HG03045 (cell line): Measurements from ENCODE around the gene TUBA8.
"Not testable (repeated sequence)": the region's sequence is repeated elsewhere in the genome, so short reads cannot be mapped to it uniquely, and the experiment has no call there.

Experiments
- ATAC-seq: cut with Tn5 transposase; IDR thresholded peaks from one replicate; pipeline ENCODE4 v1.9.1; 2021; ENCODE audit warnings: mild to moderate bottlenecking, moderate library complexity; ENCODE audit not compliant: unreplicated experiment

TUBA8 gene

DNA sequence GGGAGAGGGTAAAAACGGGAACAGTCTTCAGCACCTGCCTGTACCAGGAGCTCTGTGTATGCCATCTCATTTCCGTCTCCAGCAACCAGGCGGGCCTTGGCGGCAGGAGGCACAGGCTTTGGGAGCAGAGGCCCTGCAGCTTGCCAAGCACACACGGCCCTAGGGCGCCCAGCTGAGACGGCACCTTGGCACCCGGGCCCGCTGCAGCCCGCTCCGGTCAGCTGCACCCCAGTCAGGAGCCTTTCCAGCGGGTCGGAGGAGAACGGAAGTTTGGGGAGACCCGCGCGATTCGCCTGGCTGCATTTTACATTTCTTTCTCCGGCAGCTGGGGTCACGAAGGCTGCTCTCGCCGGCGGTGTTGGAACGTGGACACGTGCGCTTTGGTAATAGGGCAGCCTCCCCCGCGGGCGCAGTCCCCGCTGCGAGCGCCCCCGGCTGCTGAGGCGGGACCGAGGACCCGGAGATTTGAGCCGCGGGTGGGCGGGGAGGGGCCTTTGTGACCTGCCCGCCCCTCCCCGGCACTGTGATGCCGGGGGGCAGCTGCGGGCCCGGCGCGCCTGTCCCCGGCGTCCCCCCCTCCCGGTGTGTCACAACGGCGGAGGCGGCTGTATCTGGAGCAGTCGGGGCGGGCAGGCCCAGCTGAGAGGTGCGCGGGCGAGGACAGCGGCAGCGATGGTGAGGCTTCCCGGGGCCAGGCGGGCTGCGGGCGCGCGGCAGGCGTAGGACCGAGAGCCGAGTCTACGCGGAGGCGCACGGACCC, at the start of gene TUBA8:
Gene TUBA8, plus strand, starts transcription at position 616 of the 760 bp plus-strand sequence. Its CDS starts 57 bp downstream, at position 673.
- no peak for ATAC-seq

DNA sequence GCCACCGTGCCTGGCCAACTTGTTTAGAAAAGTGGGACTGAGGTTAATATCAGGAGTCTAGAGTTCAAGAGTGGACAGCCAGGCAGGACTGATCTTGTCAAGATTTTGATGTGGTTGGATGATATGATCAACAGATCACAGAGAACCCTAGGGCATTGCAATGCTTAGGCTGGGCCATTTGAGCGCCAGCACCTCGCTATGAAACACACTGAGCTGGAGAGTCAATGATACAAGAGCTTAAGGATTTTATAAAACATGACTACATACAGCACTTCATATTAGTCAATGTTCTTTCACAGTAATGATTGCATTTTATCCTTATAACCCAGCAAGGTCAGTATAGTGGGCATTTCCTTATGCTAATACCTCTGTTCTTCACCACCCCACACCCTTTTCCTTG, 48.2 kb upstream of the TUBA8 start:
- no peak for ATAC-seq

DNA sequence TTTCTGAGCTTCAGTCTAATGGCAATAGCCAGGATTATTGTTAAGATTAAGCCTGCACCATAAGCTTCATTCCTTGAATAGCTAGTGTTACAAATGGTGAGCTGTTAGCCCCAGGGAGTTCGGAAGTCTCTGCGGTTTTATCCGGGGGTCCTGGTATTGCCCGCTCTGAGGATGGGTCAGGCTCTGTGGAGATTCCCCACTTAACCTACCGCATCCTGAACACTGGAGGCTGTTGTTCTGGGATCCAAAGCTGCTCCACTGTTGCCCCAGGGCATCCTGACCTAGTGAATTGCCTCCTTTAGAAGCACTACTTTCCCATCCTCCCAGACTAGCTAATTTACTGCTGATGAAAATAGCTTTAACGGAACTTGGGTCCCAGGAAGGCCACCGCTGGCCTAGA, 47.3 kb upstream of the TUBA8 start:
- ATAC-seq: no peak

DNA sequence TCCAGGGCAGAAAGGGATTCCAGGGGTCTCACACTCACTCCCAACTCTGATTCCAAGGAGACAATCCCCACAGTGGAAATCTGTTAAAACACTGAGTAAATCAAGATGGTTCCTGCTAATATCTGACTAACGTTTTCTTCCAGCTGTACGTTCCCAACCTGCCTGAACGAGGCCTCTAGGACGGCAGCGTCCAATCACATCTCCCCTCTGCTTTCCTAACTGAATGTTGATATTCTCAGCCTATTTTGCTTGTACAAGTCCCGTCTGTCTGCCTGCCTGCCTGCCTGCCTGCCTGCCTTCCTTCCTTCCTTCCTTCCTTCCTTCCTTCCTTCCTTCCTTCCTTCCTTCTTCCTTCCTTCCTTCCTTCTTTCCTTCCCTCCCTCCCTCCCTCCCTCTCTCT, 46.9 kb upstream of the TUBA8 start:
- ATAC-seq: not testable (repeated sequence)

DNA sequence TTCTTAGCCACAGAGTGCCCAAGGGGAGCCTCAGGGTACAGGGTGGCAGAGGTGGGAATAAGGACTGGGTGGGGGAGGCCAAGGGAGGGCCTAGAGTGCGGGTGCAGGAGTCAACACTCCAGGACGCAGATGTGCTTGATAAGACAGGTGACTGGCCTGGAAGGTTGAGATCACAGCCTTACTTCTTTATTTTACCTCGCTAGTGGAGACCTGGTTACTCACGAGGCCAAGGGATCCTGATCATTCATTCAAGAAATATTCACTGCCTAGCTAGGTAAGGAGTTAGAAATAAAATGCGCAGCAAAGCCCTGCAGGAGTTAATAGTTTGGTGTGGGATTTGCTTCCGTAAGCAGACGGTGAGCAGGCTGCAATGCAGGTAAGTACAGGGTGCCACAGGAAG, 46.0 kb upstream of the TUBA8 start:
- ATAC-seq: no peak

DNA sequence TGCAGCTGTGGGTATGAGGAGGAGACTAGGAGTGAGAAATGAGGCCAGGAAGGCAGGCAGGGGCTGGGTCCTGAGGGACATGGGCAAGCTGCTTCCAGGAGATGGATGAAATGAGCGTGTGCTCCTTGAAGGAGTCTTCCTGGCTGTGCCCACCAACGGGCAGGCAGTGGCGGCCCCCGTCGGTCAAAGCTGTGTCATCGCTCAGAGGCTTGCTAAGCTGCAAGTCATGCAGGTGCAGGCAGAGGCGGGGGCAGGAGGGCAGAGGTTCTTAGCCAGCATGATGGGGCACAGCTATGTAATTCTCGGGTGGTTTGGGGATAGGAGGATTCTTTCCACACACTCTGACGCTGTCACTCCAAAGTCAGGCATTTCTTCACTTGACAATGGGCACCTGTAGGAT, 45.4 kb upstream of the TUBA8 start:
- no peak for ATAC-seq

DNA sequence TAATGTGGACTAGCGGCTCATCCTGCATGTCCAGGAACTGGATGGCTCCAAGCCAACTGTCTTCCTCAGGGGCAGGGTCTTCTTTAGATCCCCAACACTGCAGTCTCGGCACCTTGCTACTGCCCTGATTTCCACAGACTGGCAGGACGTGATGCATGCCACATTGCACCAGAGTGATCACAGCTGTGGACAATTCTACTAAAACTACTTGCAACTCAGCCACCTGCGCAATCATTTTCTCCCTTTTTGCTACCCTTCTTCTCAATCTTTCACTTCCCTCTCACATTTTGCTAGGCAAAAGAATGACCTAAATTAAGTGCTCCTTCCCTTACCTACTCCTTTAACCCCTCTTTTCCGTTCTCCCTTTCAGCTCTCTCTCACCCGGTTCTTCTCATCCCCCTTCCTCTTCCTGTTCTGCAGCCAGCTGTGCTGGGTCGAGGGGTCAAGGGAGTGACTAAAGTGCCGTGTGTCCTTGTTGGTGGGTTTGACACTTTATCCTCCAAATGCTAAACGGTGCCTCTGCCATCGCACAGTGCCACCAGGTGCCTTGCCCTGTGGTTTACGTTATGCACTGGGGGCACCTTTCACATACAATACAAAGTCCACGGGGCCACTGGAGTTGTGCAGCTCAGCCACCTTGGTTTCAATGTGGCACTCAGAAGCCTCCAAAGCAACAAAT, 44.3 kb upstream of the TUBA8 start:
- no peak for ATAC-seq

DNA sequence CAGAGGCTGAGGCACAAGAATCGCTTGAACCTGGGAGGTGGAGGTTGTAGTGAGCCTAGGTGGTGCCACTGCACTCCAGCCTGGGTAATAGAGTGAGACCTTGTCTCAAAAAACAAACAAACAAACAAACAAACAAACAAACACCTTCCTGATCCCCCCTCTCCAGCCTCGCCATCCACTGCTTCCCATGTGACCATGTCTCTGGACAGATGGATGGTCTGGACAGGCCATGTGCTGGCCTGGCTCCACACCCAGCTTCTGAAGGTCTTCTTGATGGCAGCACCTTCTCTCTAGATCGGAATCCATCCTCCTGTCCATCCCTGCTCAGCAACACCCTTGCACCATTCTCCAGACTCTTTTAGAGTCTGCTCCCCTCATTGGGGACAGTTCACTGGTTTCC, 43.5 kb upstream of the TUBA8 start:
- ATAC-seq: no peak

DNA sequence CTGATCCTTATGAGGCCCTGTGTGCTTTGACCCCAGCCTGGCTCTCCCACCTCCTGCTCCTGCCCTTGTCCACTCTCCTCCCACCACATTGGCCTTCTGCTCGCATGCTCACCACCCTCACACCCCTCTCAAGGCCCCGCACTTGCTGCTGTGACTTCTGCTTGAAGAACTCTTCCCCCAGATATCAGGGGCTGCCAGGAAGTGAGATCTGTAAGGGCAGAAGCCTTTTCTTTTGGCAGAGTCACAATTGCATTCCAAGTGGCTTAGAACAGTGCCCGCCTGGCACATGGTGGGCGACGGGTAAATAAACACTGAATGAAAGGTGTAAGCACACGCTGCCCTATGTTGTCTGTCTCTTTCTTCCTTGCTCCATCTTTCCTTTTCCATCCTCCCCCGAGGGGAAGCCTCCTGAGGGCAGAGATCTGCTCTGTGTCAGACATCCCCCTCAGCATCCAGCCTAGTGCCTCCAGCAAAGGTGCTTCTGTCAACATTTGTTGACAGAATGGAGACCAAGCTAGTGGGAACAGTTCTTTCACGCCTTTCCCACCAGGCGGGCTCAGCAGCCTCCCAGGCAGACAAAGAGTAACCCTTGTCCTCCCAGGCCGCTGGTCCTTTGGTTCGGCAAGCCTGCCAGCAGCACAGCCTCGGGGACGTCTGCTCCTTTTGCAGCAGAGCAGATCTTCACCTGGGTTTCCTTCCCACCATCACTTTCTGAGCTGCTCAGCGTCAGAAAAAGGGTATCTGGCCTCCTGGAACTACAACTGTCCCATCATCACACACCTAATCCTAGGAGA, 42.9 kb upstream of the TUBA8 start:
- ATAC-seq: no peak

DNA sequence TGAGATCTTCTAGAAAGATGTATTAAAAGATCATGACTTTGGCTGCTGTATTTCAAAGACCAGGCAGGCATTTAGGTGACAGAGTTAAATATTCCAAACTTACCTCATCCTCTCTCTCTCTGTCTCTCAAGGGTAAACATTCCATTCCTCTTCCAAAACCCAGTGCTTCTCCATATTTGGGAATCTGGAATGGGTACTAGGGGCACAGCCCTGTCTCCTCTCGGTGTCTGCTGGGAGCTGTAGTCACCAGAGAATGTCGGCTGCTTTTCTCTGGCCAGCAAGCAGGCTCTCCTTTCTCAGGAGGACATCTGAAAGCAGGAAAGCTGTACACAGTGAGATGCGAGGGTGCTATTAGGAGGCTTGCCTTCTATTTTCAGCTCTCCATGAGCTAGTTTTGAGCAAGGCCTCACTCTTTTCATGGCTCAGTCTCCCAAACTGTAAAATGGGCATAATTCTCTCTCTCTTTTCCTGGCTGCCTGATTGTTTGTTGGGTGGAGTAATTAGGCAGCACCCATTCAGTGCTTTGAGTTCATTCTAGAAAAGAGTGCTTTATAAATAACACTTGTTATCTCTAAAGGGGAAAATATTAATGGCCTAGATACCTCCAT, 42.1 kb upstream of the TUBA8 start:
- ATAC-seq: no peak

DNA sequence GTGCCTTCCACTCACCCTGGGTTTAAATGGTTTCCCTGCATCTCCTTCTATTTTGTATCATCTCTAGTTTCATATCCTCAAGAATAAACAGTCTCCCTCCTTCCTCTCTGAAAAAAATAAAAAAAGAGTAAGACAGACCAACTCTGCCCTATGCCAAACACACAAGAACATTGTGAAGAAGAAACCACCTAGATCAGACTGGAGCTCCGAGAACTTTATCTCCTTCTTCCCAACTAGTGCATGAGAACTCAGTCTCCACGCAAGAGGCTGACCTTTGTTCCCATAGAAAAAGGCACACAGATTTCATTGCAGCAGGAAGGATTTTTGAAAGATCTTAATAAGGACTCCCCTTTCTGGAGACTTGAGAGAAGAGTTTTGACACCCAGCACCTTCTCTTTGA, 41.6 kb upstream of the TUBA8 start:
- no peak for ATAC-seq

DNA sequence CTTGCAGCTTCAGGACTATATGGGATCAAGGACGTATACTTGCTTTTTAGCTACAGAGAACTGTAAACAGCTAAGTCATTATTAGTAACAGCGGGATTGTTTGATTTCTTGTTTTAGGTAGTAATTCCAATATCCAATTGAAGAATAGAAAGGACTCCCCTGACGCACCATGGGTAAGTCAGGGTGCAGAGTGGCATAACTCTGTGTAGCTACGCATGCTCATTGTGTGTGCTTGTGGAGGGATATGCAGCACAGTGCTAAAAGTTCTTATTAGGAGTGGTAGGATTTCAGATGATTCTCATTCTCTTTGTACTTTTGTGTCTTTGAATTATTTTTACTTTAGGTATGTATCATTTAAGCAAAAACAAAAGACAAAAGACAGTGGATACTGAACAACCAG, 40.6 kb upstream of the TUBA8 start:
- no peak for ATAC-seq

DNA sequence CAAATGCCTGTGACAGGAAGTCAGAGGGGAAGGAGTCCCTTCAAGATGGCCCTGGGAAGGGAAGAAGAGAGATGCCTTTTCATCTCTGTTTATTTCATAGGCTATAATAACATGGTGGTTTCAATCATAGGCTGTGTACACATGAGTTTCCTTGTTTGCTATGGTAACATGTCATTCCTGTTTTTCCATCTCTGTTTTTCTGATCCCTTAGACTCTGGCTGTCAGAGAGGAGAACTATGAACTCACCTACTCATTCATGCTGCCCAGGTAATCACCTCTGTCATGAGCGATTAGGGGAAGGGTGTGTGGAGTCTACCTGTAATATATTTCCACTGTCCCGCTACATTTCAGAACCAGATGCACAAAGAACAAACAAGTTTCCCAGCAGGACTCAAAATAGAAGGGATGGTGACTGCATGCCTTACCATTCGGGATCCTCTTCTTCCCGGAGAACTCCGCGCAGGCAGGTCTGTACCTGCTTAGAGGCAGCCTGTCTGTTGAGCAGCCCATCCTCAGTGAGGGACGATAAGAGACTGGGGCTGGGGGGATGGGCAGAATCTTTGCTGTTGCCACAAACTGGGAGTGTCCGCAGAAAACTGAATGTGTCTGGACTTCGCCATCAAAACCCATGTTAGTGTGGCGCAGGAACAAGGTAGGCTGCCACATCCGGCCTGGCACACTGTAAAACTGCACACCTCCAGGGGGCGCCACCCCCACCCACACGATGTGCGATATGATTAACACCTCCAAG, 39.9 kb upstream of the TUBA8 start:
- no peak for ATAC-seq

DNA sequence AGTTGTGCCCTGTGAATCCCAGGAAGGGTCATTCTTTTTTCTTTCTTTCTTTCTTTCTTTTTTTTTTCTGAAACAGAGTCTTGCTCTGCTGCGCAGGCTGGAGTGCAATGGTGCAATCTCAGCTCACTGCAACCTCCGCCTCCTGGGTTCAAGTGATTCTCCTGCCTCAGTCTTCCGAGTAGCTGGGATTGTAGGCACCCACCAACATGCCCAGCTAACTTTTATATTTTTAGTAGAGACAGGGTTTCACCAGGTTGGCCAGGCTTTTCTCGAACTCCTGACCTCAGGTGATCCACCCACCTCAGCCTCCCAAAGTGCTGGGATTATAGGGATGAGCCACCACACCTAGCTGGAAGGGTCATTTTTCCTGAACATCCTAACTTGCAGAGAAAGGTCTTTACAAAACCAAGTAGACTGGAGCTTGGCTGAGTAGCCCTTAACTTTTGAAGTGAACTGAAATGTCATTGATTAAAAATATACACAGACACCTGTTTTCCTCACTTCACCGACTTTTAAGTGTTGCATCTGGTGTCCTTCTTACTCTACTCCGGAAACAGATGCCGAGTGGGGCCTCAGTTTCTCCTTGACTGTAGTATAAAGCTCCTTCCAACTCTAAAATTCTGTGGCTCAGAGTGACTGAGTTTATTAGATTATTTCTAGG, 39.2 kb upstream of the TUBA8 start:
- ATAC-seq: not testable (repeated sequence)

DNA sequence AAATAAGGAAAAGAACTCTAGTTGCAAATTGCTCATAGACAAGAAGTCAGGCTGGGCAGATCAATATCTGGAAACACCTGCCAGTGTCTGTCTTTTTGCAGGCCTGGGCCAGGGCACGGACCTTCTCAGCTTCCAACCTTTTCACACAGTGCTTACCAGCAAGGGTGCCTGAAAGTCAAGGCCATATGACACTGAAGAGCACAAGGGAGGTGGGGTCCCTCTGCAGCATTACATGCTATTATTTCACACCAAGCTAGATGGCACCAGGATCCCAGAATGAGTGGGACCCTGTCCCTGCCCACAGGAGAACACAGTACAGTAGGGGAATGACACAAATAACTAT, 38.7 kb upstream of the TUBA8 start:
- ATAC-seq: no peak

DNA sequence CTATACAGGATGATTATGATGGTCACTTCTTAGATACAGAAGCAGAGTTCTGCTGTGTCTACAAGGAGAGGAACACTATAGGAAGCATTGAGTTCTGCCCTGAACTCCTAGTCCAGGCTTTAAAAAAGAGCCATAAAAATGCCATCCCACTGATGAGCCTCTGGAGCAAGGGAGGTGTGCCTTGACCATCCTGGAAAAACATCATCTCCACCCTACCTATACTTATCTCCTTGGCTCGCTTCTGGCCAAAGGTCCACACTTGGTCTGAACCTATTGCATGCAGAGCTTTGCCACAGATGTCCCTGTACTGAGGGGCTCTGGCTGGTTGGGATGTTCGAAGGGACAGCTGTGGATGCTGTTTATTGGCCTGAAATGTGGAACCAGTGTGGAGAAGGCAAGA, 37.1 kb upstream of the TUBA8 start:
- no peak for ATAC-seq

DNA sequence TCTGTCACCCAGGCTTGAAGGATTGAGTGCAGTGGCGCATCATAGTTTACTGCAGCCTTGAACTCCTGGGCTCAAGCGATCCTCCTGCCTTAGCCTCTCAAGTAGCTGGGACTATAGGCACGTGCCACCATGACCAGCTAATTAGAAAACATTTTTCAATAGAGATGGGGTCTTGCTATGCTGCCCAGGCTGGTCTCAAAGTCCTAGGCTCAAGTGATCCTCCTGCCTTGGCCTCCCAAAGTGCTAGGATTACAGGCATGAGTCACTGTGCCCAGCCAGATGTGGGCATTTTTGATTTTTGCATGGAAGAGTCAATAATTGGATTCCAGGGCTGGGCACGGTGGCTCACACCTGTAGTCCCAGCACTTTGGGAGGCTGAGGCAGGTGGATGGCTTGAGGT, 36.7 kb upstream of the TUBA8 start:
- not testable (repeated sequence) for ATAC-seq

DNA sequence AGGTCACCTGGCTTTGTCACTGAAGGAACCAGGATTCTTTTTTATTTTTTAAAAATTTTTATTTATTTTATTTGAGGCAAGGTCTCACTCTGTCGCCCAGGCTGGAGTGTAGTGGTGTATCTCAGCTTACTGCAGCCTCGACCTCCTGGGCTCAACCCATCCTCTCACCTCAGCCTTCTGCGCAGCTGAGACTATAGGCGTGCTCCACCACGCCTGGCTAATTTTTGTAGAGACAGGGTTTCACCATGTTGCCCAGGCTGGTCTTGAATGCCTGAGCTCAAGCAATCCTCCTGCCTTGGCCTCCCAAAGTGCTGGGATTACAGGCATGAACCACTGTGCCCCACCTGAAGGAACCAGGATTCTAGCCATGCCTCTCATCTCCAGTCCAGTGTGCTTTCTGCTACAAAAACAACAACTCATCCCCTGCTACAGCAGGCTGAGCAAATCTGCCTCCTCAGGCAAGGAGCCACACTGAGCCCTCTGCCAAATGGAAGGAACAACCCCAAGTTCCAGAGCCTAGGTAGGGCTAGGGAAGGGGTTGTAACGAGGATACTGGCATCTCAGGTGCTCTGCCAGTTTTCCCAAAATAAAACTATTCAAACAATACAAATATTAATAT, 35.4 kb upstream of the TUBA8 start:
- ATAC-seq: no peak

DNA sequence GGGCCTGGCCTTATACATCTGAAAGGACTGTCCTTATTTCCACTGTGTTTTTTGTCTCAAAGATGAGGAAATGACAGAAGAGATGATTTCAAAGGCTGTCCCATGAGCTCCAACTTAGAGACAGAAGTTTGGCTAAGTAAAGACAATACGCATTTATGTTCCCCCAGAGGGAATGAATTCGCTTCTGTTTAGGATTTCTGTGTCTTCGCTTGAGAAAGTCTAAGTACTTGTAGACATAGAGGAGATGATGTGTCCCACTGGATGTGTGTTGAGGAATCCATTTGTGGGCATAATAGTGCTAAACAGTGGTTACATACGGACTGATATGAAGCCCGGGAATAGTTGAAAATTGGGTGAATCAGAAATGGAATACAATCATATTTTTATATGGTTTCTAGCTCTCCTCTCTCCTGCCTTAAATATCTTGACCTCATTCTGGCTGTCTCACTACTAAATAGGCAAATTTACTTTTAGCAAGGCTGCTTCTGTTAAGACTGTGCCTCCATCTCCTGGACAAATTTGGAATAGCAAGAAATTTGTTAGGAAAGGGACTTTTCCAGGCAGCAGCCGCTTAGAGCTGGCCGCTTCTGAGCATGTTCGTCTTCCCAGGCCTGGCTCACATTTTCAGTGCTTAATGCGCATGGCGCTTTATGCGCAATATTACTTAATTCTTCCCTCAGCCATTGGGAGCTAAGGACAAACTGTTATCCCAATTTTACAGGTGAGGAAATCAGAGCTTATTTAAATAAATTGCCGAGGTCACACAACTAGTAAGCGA, 34.7 kb upstream of the TUBA8 start:
- ATAC-seq: no peak
